D341Med (cell line): ENCODE data around the gene BLID.

ENCODE experiments used
- DNase-seq: peaks from one replicate; pipeline ENCODE4 v3.0.0; 2012; ENCODE audit warnings: low spot score

The BLID gene

GRCh38 chr11:122105044-122105758 lies 10.8 kb downstream of the BLID start:
- no peak for DNase-seq

- no peak for DNase-seq
These were observed 11.7 kb downstream of the BLID start for GRCh38 chr11:122104341-122104740.

- no peak for DNase-seq
These were observed 12.3 kb downstream of the BLID start for GRCh38 chr11:122103726-122104125.

GRCh38 chr11:122103321-122103720 lies 12.7 kb downstream of the BLID start:
- DNase-seq, result no peak

- DNase-seq, result no peak
These were observed 13.6 kb downstream of the BLID start for GRCh38 chr11:122102426-122102825.

- no peak for DNase-seq
These were observed 14.3 kb downstream of the BLID start for GRCh38 chr11:122101625-122102291.

- no peak for DNase-seq
These were observed 15.3 kb downstream of the BLID start for GRCh38 chr11:122100756-122101080.

GRCh38 chr11:122100037-122100755 lies 15.8 kb downstream of the BLID start:
- no peak for DNase-seq

- no peak for DNase-seq
These were observed 16.5 kb downstream of the BLID start for GRCh38 chr11:122099374-122100036.

- DNase-seq, result no peak
These were observed 17.6 kb downstream of the BLID start for GRCh38 chr11:122098261-122098980.

GRCh38 chr11:122097419-122098001 lies 18.5 kb downstream of the BLID start:
- DNase-seq, result no peak

- no peak for DNase-seq
These were observed 19.5 kb downstream of the BLID start for GRCh38 chr11:122096272-122097112.

GRCh38 chr11:122095681-122096262 lies 20.2 kb downstream of the BLID start:
- DNase-seq, result no peak

GRCh38 chr11:122094836-122095235 lies 21.2 kb downstream of the BLID start:
- no peak for DNase-seq

GRCh38 chr11:122093731-122094275 lies 22.2 kb downstream of the BLID start:
- no peak for DNase-seq

- DNase-seq, result no peak
These were observed 24.2 kb downstream of the BLID start for GRCh38 chr11:122091835-122092234.

- no peak for DNase-seq
These were observed 26.9 kb downstream of the BLID start for GRCh38 chr11:122089111-122089510.

GRCh38 chr11:122085712-122086111 lies 30.3 kb downstream of the BLID start:
- DNase-seq, result no peak

GRCh38 chr11:122085264-122085663 lies 30.8 kb downstream of the BLID start:
- DNase-seq, result no peak

- DNase-seq, result no peak
These were observed 33.8 kb downstream of the BLID start for GRCh38 chr11:122082205-122082604.
